LNCaP clone FGC (cell line): Measurements from ENCODE around the gene IMMP2L.

ENCODE experiments used
- DNase-seq: peaks from one replicate; pipeline ENCODE4 v3.0.0-alpha.2; 2011; ENCODE audit warnings: low read depth
- H3K4me3 ChIP-seq: 2 replicates; pipeline ENCODE4 v1.5.1; 2011; ENCODE audit warnings: mild to moderate bottlenecking, low read depth, low read length, control low read depth
- CTCF ChIP-seq: IDR thresholded peaks from 2 replicates; pipeline ENCODE4 v1.5.1; 2012; ENCODE audit warnings: mild to moderate bottlenecking; ENCODE audit not compliant: control insufficient read depth, insufficient read depth; ENCODE audit errors: extremely low read depth

IMMP2L gene

DNA sequence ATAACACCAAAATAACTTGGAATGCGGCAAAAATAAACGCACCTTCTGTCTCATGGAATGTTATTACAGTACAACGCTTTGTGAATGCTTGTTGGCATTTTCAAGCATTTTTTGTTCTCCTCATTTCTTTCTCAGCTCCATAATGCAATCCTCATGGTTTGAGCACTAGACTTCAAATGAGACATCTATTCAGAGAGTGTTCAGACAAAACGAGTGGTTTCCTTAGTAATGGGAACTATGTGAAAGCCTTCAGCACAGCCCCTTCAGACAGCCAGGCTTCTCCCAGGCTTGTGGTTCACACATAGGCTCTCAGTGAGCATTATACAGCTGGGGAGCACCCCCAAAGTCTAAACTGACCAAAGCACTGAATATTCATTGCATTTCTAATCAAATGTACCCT, 479.9 kb downstream of the IMMP2L start:
- no peak overlapping the region for H3K4me3 ChIP-seq
- no peak for TF ChIP-seq CTCF
- DNase-seq = no peak

DNA sequence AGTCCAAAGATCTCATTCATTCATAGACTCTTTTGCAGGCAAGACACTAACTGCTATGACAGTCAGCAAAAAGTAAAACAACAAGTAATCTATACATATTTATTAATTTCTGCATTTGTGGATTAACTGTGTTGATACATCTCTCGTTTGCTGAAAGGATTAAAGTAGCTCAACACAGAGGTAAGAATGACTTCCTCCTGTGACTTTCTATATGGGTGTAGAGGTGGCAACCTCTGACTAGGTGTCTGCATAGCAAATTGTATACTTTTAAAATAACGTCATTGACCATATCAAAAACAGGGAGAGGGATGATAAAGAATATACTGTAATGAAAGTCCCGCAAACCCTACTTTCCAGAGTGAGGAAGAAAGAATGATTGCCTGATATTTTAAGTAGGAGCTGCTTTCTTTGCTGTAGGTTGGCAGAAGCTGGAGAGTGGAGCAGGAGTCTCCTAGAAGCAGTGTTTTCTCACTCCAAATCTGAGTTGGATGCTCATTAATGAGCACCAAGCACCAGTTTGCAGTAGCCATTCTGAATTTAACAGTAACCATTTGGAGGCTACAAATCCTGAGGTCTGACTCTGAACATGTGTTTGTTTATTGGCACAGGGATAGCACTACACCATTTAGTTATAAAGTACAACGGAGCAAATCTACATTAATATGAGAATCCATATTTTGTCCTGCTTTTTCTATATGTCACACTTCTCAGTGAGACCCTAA, 480.6 kb downstream of the IMMP2L start:
- no peak overlapping the region for H3K4me3 ChIP-seq
- TF ChIP-seq CTCF = no peak
- DNase-seq = no peak

GRCh38 chr7:111080495-111081105, 481.7 kb downstream of the IMMP2L start:
- no peak for DNase-seq
- H3K4me3 ChIP-seq = no peak overlapping the region
- TF ChIP-seq CTCF = no peak

DNA sequence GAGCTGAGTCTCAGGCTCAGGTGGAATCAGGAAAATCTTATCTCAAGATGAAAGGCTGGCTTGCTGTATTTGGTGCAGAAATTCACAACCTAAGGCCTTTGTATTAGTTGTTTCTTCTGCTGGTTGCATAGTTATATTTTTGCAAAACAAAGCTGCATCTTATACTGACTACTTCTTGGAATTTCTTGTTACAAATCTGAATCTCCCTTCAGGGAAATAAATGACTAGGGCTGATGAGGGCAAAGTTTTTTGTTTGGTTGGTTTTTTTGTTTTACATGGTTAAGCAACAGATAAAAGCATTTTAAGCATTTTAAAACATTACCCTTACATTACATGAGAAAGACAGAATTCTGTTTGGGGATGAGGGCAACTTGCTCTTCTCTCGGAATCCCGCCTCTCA, 485.3 kb downstream of the IMMP2L start:
- no peak overlapping the region for H3K4me3 ChIP-seq
- TF ChIP-seq CTCF = no peak
- no peak for DNase-seq

DNA sequence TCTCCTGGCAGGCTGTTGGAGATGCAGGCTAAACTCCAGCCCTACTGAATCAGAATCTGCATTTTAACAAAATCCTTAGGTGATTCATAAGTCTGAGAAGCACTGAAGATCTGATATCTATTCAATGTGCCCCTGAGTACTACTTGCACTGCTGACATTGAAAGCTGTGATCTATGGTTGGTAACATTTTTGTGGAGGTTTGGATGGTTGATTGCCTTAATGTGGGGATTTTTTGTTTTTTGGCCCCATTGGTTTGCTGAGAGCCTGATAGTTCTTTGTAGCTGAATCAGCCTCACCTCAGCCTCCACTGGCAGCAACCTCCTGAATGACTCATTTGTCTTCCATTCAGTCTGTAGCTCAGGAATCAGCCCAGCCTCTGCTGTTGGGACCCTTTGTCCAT, 486.1 kb downstream of the IMMP2L start:
- no peak for DNase-seq
- TF ChIP-seq CTCF = no peak

GRCh38 chr7:111075498-111075897, 486.8 kb downstream of the IMMP2L start:
- no peak for DNase-seq
- no peak for TF ChIP-seq CTCF

More for the DNA sequence above, 486.1 kb downstream of the IMMP2L start:
- no peak overlapping the region for H3K4me3 ChIP-seq

GRCh38 chr7:111074748-111075146, 487.5 kb downstream of the IMMP2L start:
- H3K4me3 ChIP-seq = no peak overlapping the region
- no peak for TF ChIP-seq CTCF
- no peak for DNase-seq

More at GRCh38 chr7:111075498-111075897, 486.8 kb downstream of the IMMP2L start:
- H3K4me3 ChIP-seq = no peak overlapping the region
